ENCODE data around the gene DNAJC9. TPM values are rescaled to one million over a fixed set of nuclear protein-coding genes. Genes with fewer than 3 reads are reported as not detected.
A peak's percentile ranks its signal among the peaks of the same experiment; 100 is the strongest.

DNAJC9 gene
- total and polyA plus RNA-seq, 2 experiments from 2014 or later, result 19.8 to 21.1 TPM

GRCh38 chr10:73247509-73248258 is 629 bp upstream of the DNAJC9 start:
- WGBS, 2 experiments (ENCODE audit: low coverage in 1 of 2, low lambda C conversion rate in 2 of 2, missing lambda C conversion rate in 2 of 2), result 66 to 67% methylated on average over 4 of the region's 4 CpGs
- H3K27me3 ChIP-seq (replicated peaks; ENCODE audit: insufficient read depth), result no peaks in the 10 kb centered on the region
- peak overlapping the region; percentile 78 for H3K4me3 ChIP-seq
- no peak for TF ChIP-seq EZH2phosphoT487 (IDR thresholded peaks at IDR 0.05; ENCODE audit: insufficient read depth, low read depth)
- no peak for TF ChIP-seq EZH2 (IDR thresholded peaks at IDR 0.05; ENCODE audit: insufficient read depth, poor library complexity, severe bottlenecking)
- H4K20me1 ChIP-seq (ENCODE audit: insufficient read depth), result no peaks in the 10 kb centered on the region
- DNase-seq, result peak; percentile 13
- in situ Hi-C loops (cut with MboI), result no loop called here
- peaks cover 18% of the 10 kb centered on the region; the same call in 1 of the 2 replicates for H3F3A ChIP-seq (ENCODE audit: insufficient read depth)
- no peaks in the 10 kb centered on the region for H3K9me2 ChIP-seq (ENCODE audit: insufficient read depth)
- peak overlapping the region; percentile 85 for H3K4me2 ChIP-seq (ENCODE audit: unreplicated experiment)
- peak overlapping the region; percentile 77 for H2AFZ ChIP-seq
- no peaks in the 10 kb centered on the region for H3K9me3 ChIP-seq (ENCODE audit: low read depth)
- H3K4me1 ChIP-seq (ENCODE audit: insufficient read depth), result peaks cover 29% of the 10 kb centered on the region
- H3K79me2 ChIP-seq (ENCODE audit: insufficient read depth), result peaks cover 88% of the 10 kb centered on the region
- H3K36me3 ChIP-seq (ENCODE audit: low read depth), result peaks cover 10% of the 10 kb centered on the region
- peak overlapping the region; percentile 81 for H3K9ac ChIP-seq
- peak overlapping the region; percentile 64 for H3K27ac ChIP-seq

DNA sequence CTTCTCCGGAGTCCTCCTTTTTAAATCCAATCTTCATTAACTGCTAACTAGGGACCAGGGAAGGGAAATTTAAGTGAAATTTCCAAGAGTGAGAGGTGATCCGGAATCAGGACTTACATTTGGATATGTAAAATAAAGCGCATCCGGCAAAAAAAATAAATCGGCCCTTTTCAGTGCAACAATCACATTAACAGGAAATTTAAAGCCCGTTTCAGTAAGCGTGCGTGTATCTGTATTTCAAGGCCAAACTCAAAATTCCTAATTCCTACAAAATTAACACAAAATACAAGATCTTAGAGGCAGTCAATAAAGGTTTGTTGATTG is 771 bp downstream of the DNAJC9 start:
- Histone ChIP-seq H2AFZ (peak overlapping the region; percentile 70), H3K4me3 (peak overlapping the region; percentile 78), H3K27ac (peak overlapping the region; percentile 64), H4K20me1 (ENCODE audit: insufficient read depth) (no peaks in the 10 kb centered on the region), H3K27me3 (replicated peaks; ENCODE audit: insufficient read depth) (no peaks in the 10 kb centered on the region), H3K79me2 (ENCODE audit: insufficient read depth) (peaks cover 90% of the 10 kb centered on the region), H3K36me3 (ENCODE audit: low read depth) (peaks cover 23% of the 10 kb centered on the region), H3F3A (ENCODE audit: insufficient read depth) (peaks cover 18% of the 10 kb centered on the region; the same call in 1 of the 2 replicates), H3K4me1 (ENCODE audit: insufficient read depth) (peaks cover 25% of the 10 kb centered on the region), H3K9ac (peak overlapping the region; percentile 81), H3K9me2 (ENCODE audit: insufficient read depth) (no peaks in the 10 kb centered on the region), H3K9me3 (ENCODE audit: low read depth) (no peaks in the 10 kb centered on the region), H3K4me2 (ENCODE audit: unreplicated experiment) (peak overlapping the region; percentile 96)
- DNase-seq, result peak; percentile 33
- in situ Hi-C loops (cut with MboI), result no loop called here
- no peak for TF ChIP-seq EZH2 (IDR thresholded peaks at IDR 0.05; ENCODE audit: insufficient read depth, poor library complexity, severe bottlenecking)
- 2% methylated on average over 8 of the region's 8 CpGs for WGBS, 2 experiments (ENCODE audit: low coverage in 1 of 2, low lambda C conversion rate in 2 of 2, missing lambda C conversion rate in 2 of 2)

DNA sequence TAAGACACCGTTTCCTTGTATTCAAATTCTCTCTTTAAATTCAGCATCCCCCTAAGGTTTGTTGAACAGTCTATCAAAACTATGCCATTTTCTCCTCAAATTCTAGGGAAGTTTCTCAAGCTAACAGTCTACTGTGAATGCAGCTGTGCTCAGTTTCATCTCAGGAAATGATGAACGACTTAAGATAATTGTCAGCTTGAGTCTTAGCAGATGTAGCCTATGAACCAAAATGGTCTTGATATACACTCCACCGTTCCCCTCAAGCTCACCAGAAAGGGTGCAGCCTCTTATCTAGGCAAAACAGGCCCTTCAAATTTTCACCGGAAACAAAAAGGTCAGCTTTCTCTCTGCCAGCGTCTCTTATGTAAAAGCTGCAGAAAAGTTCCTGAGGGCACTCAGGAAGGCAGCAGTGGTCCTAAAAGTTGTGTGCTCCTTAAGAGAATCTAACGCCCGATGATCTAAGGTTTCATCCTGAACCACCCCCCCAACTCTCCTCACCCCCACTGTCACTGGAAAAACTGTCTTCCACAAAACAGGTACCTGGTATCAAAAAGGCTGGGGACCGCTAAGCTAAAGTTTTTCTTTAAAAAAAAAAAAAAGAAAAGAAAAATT is 2.1 kb downstream of the DNAJC9 start:
- Histone ChIP-seq H3K4me1 (ENCODE audit: insufficient read depth) (peaks cover 19% of the 10 kb centered on the region), H3K4me2 (ENCODE audit: unreplicated experiment) (peak overlapping the region; percentile 96), H3K27ac (0 out of 2 replicates have a peak overlapping the region, but pooled peaks have one; percentile 64), H2AFZ (peak overlapping the region; percentile 70), H3K9ac (peak overlapping the region; percentile 81), H3F3A (ENCODE audit: insufficient read depth) (peaks cover 22% of the 10 kb centered on the region), H3K79me2 (ENCODE audit: insufficient read depth) (peaks cover 85% of the 10 kb centered on the region), H4K20me1 (ENCODE audit: insufficient read depth) (no peaks in the 10 kb centered on the region), H3K9me2 (ENCODE audit: insufficient read depth) (no peaks in the 10 kb centered on the region), H3K36me3 (ENCODE audit: low read depth) (peaks cover 27% of the 10 kb centered on the region), H3K27me3 (replicated peaks; ENCODE audit: insufficient read depth) (no peaks in the 10 kb centered on the region), H3K9me3 (ENCODE audit: low read depth) (no peaks in the 10 kb centered on the region), H3K4me3 (peak overlapping the region; percentile 78)
- 54 to 56% methylated on average over 7 to 8 of the region's 8 CpGs for WGBS, 2 experiments (ENCODE audit: low coverage in 1 of 2, low lambda C conversion rate in 2 of 2, missing lambda C conversion rate in 2 of 2)
- in situ Hi-C loops (cut with MboI), result no loop called here
- TF ChIP-seq EZH2 (IDR thresholded peaks at IDR 0.05; ENCODE audit: insufficient read depth, poor library complexity, severe bottlenecking) (no peak), EZH2phosphoT487 (IDR thresholded peaks at IDR 0.05; ENCODE audit: insufficient read depth, low read depth) (no peak)
- peak; percentile 12 for DNase-seq

- H3K9me2 ChIP-seq (ENCODE audit: insufficient read depth), result no peaks in the 10 kb centered on the region
- no peak for TF ChIP-seq EZH2 (IDR thresholded peaks at IDR 0.05; ENCODE audit: insufficient read depth, poor library complexity, severe bottlenecking)
- DNase-seq, result no peak
- no peak overlapping the region for H2AFZ ChIP-seq
- no peaks in the 10 kb centered on the region for H3K9me3 ChIP-seq (ENCODE audit: low read depth)
- H3K4me1 ChIP-seq (ENCODE audit: insufficient read depth), result peaks cover 3% of the 10 kb centered on the region
- H3K27me3 ChIP-seq (replicated peaks; ENCODE audit: insufficient read depth), result no peaks in the 10 kb centered on the region
- no peak overlapping the region for H3K4me2 ChIP-seq (ENCODE audit: unreplicated experiment)
- H3K79me2 ChIP-seq (ENCODE audit: insufficient read depth), result peaks cover 42% of the 10 kb centered on the region
- no peak overlapping the region for H3K27ac ChIP-seq
- H3K9ac ChIP-seq, result no peak overlapping the region
- 96 to 100% methylated on average over 2 of the region's 2 CpGs for WGBS, 2 experiments (ENCODE audit: low coverage in 1 of 2, low lambda C conversion rate in 2 of 2, missing lambda C conversion rate in 2 of 2)
- no peak overlapping the region for H3K4me3 ChIP-seq
- peaks cover 4% of the 10 kb centered on the region; the same call in 1 of the 2 replicates for H3F3A ChIP-seq (ENCODE audit: insufficient read depth)
- peaks cover 43% of the 10 kb centered on the region for H3K36me3 ChIP-seq (ENCODE audit: low read depth)
- in situ Hi-C loops (cut with MboI), result no loop called here
- H4K20me1 ChIP-seq (ENCODE audit: insufficient read depth), result no peaks in the 10 kb centered on the region
Observed at GRCh38 chr10:73239908-73240307, 7.1 kb downstream of the DNAJC9 start.

Measured in GM23248 (cell line).